ENCODE results near the gene SBK1.

GRCh38 chr16:28298511-28298878, 6.2 kb downstream of the SBK1 start:
- TF ChIP-seq EZH2phosphoT487 (IDR thresholded peaks at IDR 0.05; ENCODE audit: low read length) (no peak), CTCF (IDR thresholded peaks at IDR 0.05; ENCODE audit: low read length) (no peak), EZH2 (optimal IDR thresholded peaks at IDR 0.05; ENCODE audit: low read depth, low read length) (no peak)

Data from MM.1S (cell line).